Neutrophil (primary cell): ENCODE data around the gene HTT.
"Not testable (repeated sequence)": the region's sequence is repeated elsewhere in the genome, so short reads cannot be mapped to it uniquely, and the experiment has no call there.

Experiments
- H3K27ac ChIP-seq: fragments of 200-600 bp; sonication (generic); 2 replicates; pipeline ENCODE4 v1.5.1; 2016; ENCODE audit warnings: mild to moderate bottlenecking, moderate library complexity
- H3K27me3 ChIP-seq: fragments of 200-600 bp; sonication (generic); 2 replicates; pipeline ENCODE4 v1.6.0; 2016; ENCODE audit warnings: mild to moderate bottlenecking
- H3K36me3 ChIP-seq: fragments of 200-600 bp; sonication (generic); 2 replicates; pipeline ENCODE4 v1.5.1; 2017
- H3K4me1 ChIP-seq, 2 experiments: fragments of 200-600 bp in 1 of 2; sonication (generic) in 1 of 2; 1 replicate in 1 of 2; 2 replicates in 1 of 2; pipeline versions ENCODE4 v1.5.1 to v1.6.1; 2013 to 2016; ENCODE audit warnings: low read depth in 1 of 2, low read length in 1 of 2, mild to moderate bottlenecking in 1 of 2, moderate library complexity in 1 of 2; ENCODE audit not compliant: control insufficient read depth in 1 of 2, insufficient read depth in 1 of 2
- H3K4me3 ChIP-seq, 2 experiments: fragments of 200-600 bp in 1 of 2; sonication (generic) in 1 of 2; 1 replicate in 1 of 2; 2 replicates in 1 of 2; pipeline ENCODE4 v1.5.1; 2013 to 2016; ENCODE audit warnings: low read depth in 1 of 2, low read length in 1 of 2, mild to moderate bottlenecking in 1 of 2, moderate library complexity in 1 of 2
- H3K9me3 ChIP-seq: fragments of 200-600 bp; sonication (generic); 2 replicates; pipeline ENCODE4 v1.5.1; 2016
- TF ChIP-seq, protein P1 (sequence below): fragments of 200-600 bp; sonication (generic); IDR thresholded peaks from 2 replicates; pipeline ENCODE4 v1.5.1; 2016; ENCODE audit warnings: antibody characterized with exemption

HTT gene

DNA sequence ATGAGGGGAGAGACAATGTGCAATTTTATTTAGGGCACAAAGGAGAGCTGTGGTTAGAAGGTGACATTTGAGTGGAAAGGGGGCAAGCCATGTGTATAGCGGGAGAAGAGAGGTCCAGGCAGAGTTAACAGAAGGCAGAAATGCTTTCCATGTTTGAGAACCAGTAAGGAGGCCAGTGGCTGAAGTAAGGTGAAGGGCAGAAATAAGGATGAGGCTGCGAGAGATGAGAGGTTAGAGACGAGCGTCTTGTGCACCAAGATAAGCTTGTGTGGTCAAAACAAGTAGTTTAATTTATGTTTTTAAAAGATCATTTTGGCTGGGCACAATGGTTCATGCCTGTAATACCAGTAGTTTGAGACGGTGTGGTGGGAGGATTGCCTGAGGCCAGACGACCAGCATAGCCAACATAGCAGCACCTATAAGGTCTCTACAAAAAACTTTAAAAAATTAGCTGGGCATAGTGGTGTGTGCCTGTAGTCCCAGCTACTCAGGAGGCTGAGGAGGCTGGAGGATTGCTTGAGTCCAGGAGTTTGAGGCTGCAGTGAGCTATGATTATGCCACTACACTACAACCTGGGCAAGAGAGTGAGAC is 8.5 kb downstream of the HTT start:
- peaks cover 0 to 6% of the 10 kb centered on the region in 2 experiments for H3K4me1 ChIP-seq
- no peak overlapping the region for H3K27ac ChIP-seq
- peaks cover 11% of the 10 kb centered on the region for H3K36me3 ChIP-seq
- TF ChIP-seq, protein P1, sequence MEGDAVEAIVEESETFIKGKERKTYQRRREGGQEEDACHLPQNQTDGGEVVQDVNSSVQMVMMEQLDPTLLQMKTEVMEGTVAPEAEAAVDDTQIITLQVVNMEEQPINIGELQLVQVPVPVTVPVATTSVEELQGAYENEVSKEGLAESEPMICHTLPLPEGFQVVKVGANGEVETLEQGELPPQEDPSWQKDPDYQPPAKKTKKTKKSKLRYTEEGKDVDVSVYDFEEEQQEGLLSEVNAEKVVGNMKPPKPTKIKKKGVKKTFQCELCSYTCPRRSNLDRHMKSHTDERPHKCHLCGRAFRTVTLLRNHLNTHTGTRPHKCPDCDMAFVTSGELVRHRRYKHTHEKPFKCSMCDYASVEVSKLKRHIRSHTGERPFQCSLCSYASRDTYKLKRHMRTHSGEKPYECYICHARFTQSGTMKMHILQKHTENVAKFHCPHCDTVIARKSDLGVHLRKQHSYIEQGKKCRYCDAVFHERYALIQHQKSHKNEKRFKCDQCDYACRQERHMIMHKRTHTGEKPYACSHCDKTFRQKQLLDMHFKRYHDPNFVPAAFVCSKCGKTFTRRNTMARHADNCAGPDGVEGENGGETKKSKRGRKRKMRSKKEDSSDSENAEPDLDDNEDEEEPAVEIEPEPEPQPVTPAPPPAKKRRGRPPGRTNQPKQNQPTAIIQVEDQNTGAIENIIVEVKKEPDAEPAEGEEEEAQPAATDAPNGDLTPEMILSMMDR: no peak
- H3K9me3 ChIP-seq: no peaks in the 10 kb centered on the region
- H3K4me3 ChIP-seq: no peak overlapping the region
- no peaks in the 10 kb centered on the region for H3K27me3 ChIP-seq

DNA sequence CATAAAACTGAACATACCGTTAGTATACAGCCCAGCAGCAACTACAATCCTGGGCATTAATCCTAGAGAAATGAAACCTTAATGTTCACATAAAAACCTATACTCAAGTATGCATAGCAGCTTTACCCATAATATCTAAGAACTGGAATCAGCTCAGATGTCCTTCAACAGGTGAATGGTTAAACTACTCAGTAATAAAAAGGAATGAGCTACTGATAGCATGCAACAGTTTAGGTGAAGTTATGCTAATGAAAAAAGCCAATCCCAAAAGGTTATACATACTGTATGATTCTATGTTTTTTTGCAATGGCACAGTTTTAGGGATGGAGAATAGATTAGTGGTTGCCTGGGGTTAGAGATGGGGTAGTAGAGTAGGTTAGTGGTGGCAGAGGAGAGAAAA is 9.3 kb downstream of the HTT start:
- Histone ChIP-seq H3K27ac (no peak overlapping the region), H3K9me3 (no peaks in the 10 kb centered on the region), H3K4me1 (peaks cover 0 to 6% of the 10 kb centered on the region in 2 experiments), H3K36me3 (peaks cover 15% of the 10 kb centered on the region), H3K27me3 (no peaks in the 10 kb centered on the region), H3K4me3 (no peak overlapping the region)
- TF ChIP-seq, protein P1: no peak

DNA sequence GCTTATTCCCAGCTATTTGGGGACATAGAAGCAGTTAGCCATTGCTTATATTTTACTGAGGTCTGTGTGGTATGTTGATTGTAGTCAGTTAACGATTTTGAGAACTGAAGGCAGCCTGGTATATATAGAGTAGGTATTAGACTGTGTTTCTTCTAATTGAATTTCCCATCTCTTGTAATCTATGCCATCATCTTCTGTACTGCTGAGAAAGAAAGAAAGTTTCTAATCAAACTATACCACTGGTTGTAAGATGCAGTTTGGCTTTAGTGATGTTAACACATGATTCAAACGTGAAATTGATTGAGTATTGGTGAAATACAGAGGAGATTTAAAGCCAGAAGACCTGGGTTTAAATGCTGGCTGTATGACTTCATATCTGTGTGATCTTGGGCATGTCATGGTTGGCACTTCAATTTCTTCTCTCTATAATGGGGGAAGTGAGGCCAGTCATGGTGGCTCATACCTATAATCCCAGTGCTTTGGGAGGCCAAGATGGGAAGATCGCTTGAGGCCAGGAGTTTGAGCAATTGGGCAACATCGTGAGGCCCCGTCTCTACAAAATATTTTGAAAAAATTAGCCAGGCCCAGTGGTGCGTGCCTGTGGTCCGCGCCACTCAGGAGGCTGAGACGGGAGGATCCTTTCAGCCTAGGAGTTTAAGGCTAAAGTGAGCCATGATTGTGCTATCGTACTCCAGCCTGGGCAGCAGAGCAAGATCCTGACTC is 11.6 kb downstream of the HTT start:
- peaks cover 0 to 6% of the 10 kb centered on the region in 2 experiments for H3K4me1 ChIP-seq
- H3K9me3 ChIP-seq: no peaks in the 10 kb centered on the region
- TF ChIP-seq, protein P1: no peak
- no peak overlapping the region for H3K4me3 ChIP-seq
- H3K36me3 ChIP-seq: peaks cover 15% of the 10 kb centered on the region
- H3K27me3 ChIP-seq: no peaks in the 10 kb centered on the region
- H3K27ac ChIP-seq: no peak overlapping the region

DNA sequence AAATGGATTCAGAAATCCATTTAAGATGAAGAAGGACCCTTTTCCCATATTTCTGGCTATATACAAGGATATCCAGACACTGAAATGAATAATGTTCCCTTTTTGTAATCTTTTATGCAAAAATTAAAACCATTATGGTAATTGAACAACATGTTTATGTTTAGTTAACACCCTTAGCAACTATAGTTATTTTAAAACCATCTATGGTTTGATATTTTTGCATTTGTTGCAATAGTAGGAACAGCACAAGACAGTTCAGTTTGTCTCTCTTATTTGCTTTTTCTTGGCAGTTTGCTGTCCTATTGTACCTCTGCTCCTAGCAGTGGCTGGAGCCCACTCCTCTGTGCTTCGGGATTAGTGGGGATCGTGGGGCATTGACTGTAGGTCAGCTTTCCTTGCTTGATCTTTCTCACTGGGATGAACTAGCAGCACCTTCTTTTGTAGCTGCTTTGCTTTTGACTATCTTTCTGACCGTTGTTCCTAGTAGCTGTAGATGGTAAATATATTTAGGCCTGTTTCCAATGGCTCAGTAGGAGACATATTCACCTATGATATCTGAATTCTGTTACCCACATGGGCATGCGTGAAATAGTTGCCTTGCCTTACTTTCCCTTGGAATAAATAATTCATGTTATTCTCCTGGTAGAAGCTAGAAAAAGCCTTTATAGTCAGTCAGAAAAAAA is 12.8 kb downstream of the HTT start:
- TF ChIP-seq, protein P1: no peak
- peaks cover 0 to 6% of the 10 kb centered on the region in 2 experiments for H3K4me1 ChIP-seq
- peaks cover 15% of the 10 kb centered on the region for H3K36me3 ChIP-seq
- H3K27me3 ChIP-seq: no peaks in the 10 kb centered on the region
- no peak overlapping the region for H3K27ac ChIP-seq
- no peak overlapping the region for H3K4me3 ChIP-seq
- no peaks in the 10 kb centered on the region for H3K9me3 ChIP-seq

DNA sequence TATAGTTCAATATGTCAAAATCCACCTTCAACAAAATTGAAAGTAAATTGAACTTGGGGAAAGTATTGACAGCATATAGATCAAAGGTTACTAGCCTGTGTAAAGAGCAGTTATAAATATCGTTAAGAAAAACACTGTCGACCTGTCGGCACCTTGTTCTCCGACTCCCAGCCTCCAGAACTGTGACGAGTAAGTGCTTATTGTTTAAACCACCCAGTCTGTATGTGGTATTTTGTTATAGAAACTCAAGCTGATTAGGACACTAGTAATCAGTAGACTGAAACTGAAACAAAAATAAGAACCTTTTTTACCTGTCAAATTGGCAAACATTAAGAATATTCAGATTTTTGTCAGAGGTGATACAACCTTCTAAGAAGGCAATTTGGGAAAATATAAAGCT is 17.0 kb downstream of the HTT start:
- Histone ChIP-seq H3K27me3 (no peaks in the 10 kb centered on the region), H3K36me3 (peaks cover 29% of the 10 kb centered on the region), H3K4me1 (no peaks in the 10 kb centered on the region), H3K9me3 (no peaks in the 10 kb centered on the region), H3K27ac (no peak overlapping the region), H3K4me3 (no peak overlapping the region)
- TF ChIP-seq, protein P1: no peak

DNA sequence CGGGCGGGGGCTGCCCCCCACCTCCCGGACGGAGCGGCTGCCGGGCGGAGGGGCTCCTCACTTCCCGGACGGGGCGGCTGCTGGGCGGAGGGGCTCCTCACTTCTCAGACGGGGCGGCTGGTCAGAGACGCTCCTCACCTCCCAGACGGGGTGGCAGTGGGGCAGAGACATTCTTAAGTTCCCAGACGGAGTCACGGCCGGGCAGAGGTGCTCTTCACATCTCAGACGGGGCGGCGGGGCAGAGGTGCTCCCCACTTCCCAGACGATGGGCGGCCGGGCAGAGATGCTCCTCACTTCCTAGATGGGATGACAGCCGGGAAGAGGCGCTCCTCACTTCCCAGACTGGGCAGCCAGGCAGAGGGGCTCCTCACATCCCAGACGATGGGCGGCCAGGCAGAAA is 20.2 kb downstream of the HTT start:
- H3K4me3 ChIP-seq, H3K9me3 ChIP-seq, H3K27me3 ChIP-seq, H3K27ac ChIP-seq, H3K4me1 ChIP-seq: not testable (repeated sequence)
- peaks cover 20% of the 10 kb centered on the region for H3K36me3 ChIP-seq
